Keratinocyte (primary cell): Measurements from ENCODE around the gene IREB2.

Experiments used
- CTCF ChIP-seq, 3 experiments: IDR thresholded peaks in 1 of 3; conservative IDR thresholded peaks in 1 of 3; optimal IDR thresholded peaks in 1 of 3; 2 replicates in 2 of 3; 3 replicates in 1 of 3; pipeline versions ENCODE3 to v1.5.1; 2011; ENCODE audit warnings: low read length in 3 of 3, mild to moderate bottlenecking in 3 of 3, moderate library complexity in 2 of 3, control low read depth in 1 of 3, inconsistent platforms in 1 of 3; ENCODE audit not compliant: insufficient read depth in 2 of 3; ENCODE audit errors: extremely low read depth in 1 of 3
- EZH2 ChIP-seq: IDR thresholded peaks from one replicate; pipeline ENCODE4 v1.6.1; 2012; ENCODE audit warnings: inconsistent platforms, mild to moderate bottlenecking, low read length, moderate library complexity

GRCh38 chr15:78418686-78419085, 19.3 kb upstream of the IREB2 start:
- TF ChIP-seq CTCF (optimal IDR thresholded peaks at IDR 0.05 in 1 of 3, IDR thresholded peaks at IDR 0.05 in 1 of 3, conservative IDR thresholded peaks at IDR 0.05 in 1 of 3; ENCODE audit: extremely low read depth in 1 of 3, insufficient read depth in 2 of 3, low read length in 3 of 3) (no peak), EZH2 (no peak)
